HEK293T (cell line): ENCODE results near the gene KLHDC4.

Experiments used
- CTCF ChIA-PET: fragments of 350-600 bp; formaldehyde crosslinking; extraction: SDS; loops from one replicate; lab custom pipeline; 2021; ENCODE audit warnings: antibody characterized with exemption, inconsistent platforms; lab: Yijun Ruan, JAX
- POLR2A ChIA-PET: fragments of 350-600 bp; formaldehyde crosslinking; extraction: SDS; loops from one replicate; lab custom pipeline; 2020; ENCODE audit warnings: antibody characterized with exemption, inconsistent platforms; lab: Yijun Ruan, JAX
- DNase-seq: peaks from one replicate; pipeline ENCODE4 v3.0.0; 2012; ENCODE audit warnings: mixed read lengths; ENCODE audit errors: extremely low spot score
- ARNT ChIP-seq: fragments of 450-650 bp; IDR thresholded peaks from 2 replicates; pipeline ENCODE4 v1.6.1; 2017; ENCODE audit warnings: mild to moderate bottlenecking
- BHLHE40 ChIP-seq: fragments of 450-650 bp; IDR thresholded peaks from 2 replicates; pipeline ENCODE4 v1.6.1; 2016; ENCODE audit warnings: mild to moderate bottlenecking, moderate library complexity, borderline replicate concordance
- CTBP1 ChIP-seq: fragments of 450-650 bp; IDR thresholded peaks from 2 replicates; pipeline ENCODE4 v1.6.1; 2016; ENCODE audit warnings: borderline replicate concordance
- ELF4 ChIP-seq: fragments of 450-650 bp; IDR thresholded peaks from 2 replicates; pipeline ENCODE4 v1.6.1; 2017; ENCODE audit warnings: antibody characterized with exemption
- FOXA1 ChIP-seq: fragments of 450-650 bp; IDR thresholded peaks from 2 replicates; pipeline ENCODE4 v1.6.1; 2016; ENCODE audit warnings: mild to moderate bottlenecking
- FOXK2 ChIP-seq: fragments of 450-650 bp; IDR thresholded peaks from 2 replicates; pipeline ENCODE4 v1.6.1; 2016; ENCODE audit warnings: mild to moderate bottlenecking
- FOXM1 ChIP-seq: fragments of 450-650 bp; IDR thresholded peaks from 2 replicates; pipeline ENCODE4 v1.6.1; 2017; ENCODE audit warnings: mild to moderate bottlenecking, borderline replicate concordance
- HDGF ChIP-seq: fragments of 450-650 bp; IDR thresholded peaks from 2 replicates; pipeline ENCODE4 v1.6.1; 2017; ENCODE audit warnings: antibody characterized with exemption, borderline replicate concordance
- L3MBTL2 ChIP-seq: fragments of 450-650 bp; conservative IDR thresholded peaks from 2 replicates; pipeline ENCODE4 v1.6.1; 2016; ENCODE audit warnings: mild to moderate bottlenecking
- LEF1 ChIP-seq: fragments of 450-650 bp; IDR thresholded peaks from 2 replicates; pipeline ENCODE4 v1.6.1; 2017; ENCODE audit warnings: mild to moderate bottlenecking, borderline replicate concordance
- NFRKB ChIP-seq: fragments of 450-650 bp; IDR thresholded peaks from 2 replicates; pipeline ENCODE4 v1.6.1; 2016; ENCODE audit warnings: mild to moderate bottlenecking, moderate library complexity
- PKNOX1 ChIP-seq: fragments of 450-650 bp; IDR thresholded peaks from 2 replicates; pipeline ENCODE4 v1.6.1; 2016
- SP1 ChIP-seq: fragments of 450-650 bp; IDR thresholded peaks from 2 replicates; pipeline ENCODE4 v1.6.1; 2017
- SUZ12 ChIP-seq: fragments of 450-650 bp; IDR thresholded peaks from 2 replicates; pipeline ENCODE4 v1.6.1; 2016; ENCODE audit warnings: mild to moderate bottlenecking
- TARDBP ChIP-seq: fragments of 450-650 bp; IDR thresholded peaks from 2 replicates; pipeline ENCODE4 v1.6.1; 2016
- ZNF384 ChIP-seq: fragments of 450-650 bp; IDR thresholded peaks from 2 replicates; pipeline ENCODE4 v1.6.1; 2016

Gene KLHDC4

GRCh38 chr16:87704754-87705353, 60.9 kb downstream of the KLHDC4 start:
- ChIA-PET POLR2A (no interaction called here), CTCF (interaction anchor here (0.7 kb wide), 1 partner anchor 316 kb away, joined by 3 read pairs; no protein-coding TSS in a partner anchor)
- TF ChIP-seq ZNF384 (no peak), FOXM1 (no peak), PKNOX1 (no peak), BHLHE40 (no peak), CTBP1 (no peak), ARNT (no peak), ELF4 (no peak), TARDBP (no peak), FOXA1 (no peak), HDGF (no peak), L3MBTL2 (no peak), SUZ12 (no peak), FOXK2 (no peak), NFRKB (no peak), LEF1 (no peak), SP1 (no peak)
- no peak for DNase-seq

- CTCF ChIA-PET = no interaction called here
- POLR2A ChIA-PET = no interaction called here
- TF ChIP-seq CTBP1 (no peak), ZNF384 (no peak), ARNT (no peak), SP1 (no peak), FOXM1 (no peak), ELF4 (no peak), BHLHE40 (no peak), FOXA1 (no peak), TARDBP (no peak), FOXK2 (no peak), SUZ12 (no peak), HDGF (no peak), LEF1 (no peak), L3MBTL2 (no peak), NFRKB (no peak), PKNOX1 (no peak)
- no peak for DNase-seq
These were observed 61.9 kb downstream of the KLHDC4 start for GRCh38 chr16:87703835-87704375.

GRCh38 chr16:87703071-87703470, 62.7 kb downstream of the KLHDC4 start:
- no peak for TF ChIP-seq BHLHE40
- no peak for TF ChIP-seq L3MBTL2
- TF ChIP-seq ELF4 = no peak
- no peak for TF ChIP-seq NFRKB
- no peak for TF ChIP-seq PKNOX1
- TF ChIP-seq SP1 = no peak
- no peak for TF ChIP-seq ZNF384
- TF ChIP-seq CTBP1 = no peak
- no peak for TF ChIP-seq FOXK2
- TF ChIP-seq FOXM1 = no peak
- no peak for TF ChIP-seq TARDBP
- TF ChIP-seq HDGF = no peak
- TF ChIP-seq LEF1 = no peak
- ChIA-PET CTCF (interaction anchor here (0.7 kb wide), 1 partner anchor 31 kb away, joined by 3 read pairs; no protein-coding TSS in a partner anchor), POLR2A (no interaction called here)
- no peak for DNase-seq

GRCh38 chr16:87702325-87702811, 63.4 kb downstream of the KLHDC4 start:
- no peak for TF ChIP-seq ELF4
- TF ChIP-seq L3MBTL2 = no peak
- TF ChIP-seq NFRKB = no peak
- TF ChIP-seq ARNT = no peak
- no peak for TF ChIP-seq ZNF384
- no peak for TF ChIP-seq CTBP1
- TF ChIP-seq PKNOX1 = no peak
- TF ChIP-seq FOXM1 = no peak
- no peak for TF ChIP-seq BHLHE40
- TF ChIP-seq FOXK2 = no peak
- TF ChIP-seq FOXA1 = no peak
- no peak for TF ChIP-seq TARDBP
- TF ChIP-seq SP1 = no peak
- no peak for TF ChIP-seq LEF1
- DNase-seq = peak; percentile 65
- POLR2A ChIA-PET = no interaction called here
- CTCF ChIA-PET = interaction anchor here (0.7 kb wide), 1 partner anchor 31 kb away, joined by 3 read pairs; no protein-coding TSS in a partner anchor

GRCh38 chr16:87701505-87701921, 64.3 kb downstream of the KLHDC4 start:
- TF ChIP-seq SUZ12 (no peak), TARDBP (no peak), ELF4 (no peak), NFRKB (no peak), PKNOX1 (no peak), BHLHE40 (no peak), FOXA1 (no peak), SP1 (no peak), FOXM1 (no peak), LEF1 (no peak), FOXK2 (no peak), CTBP1 (no peak), ARNT (no peak), ZNF384 (no peak), HDGF (no peak), L3MBTL2 (no peak)
- POLR2A ChIA-PET = interaction anchor here (1.1 to 1.3 kb wide), 2 partner anchors 11 to 64 kb away, joined by 3 read pairs; partner anchors contain the start of gene KLHDC4
- CTCF ChIA-PET = no interaction called here
- no peak for DNase-seq
